GM19455 (cell line): Measurements from ENCODE around the gene ODF2.

ENCODE experiments used
- ATAC-seq: cut with Tn5 transposase; IDR thresholded peaks from one replicate; pipeline ENCODE4 v1.9.1; 2021; ENCODE audit not compliant: unreplicated experiment

The ODF2 gene

DNA sequence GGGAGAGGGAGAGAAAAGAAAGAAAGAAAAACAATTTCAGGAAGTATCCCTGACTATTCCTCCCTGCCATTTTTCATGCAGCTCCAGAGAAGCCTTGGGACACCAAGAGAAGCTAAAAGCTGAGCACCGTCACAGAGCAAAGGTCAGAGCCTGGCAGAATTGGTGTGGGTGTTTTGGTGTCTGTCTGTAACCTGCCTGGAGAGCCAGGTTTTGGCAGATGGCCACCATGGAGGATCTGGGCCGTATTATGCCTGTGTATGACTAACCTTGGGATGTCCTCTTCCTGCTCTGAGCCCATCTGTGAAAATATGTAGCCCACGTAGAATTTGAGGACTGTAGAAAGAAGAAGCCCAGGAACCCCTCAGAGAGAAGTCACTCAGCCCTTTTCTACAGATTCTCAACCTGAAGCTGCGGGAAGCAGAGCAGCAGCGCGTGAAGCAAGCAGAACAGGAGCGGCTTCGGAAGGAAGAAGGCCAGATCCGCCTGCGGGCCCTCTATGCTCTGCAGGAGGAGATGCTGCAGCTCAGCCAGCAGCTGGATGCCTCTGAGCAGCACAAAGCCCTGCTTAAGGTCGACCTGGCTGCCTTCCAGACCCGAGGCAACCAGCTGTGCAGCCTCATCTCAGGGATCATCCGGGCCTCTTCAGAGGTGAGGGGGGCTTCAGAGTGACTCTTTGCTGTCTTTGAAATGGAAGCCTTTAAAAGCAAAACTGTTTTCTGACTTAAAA lies 67.6 kb downstream of the ODF2 start:
- ATAC-seq: no peak

DNA sequence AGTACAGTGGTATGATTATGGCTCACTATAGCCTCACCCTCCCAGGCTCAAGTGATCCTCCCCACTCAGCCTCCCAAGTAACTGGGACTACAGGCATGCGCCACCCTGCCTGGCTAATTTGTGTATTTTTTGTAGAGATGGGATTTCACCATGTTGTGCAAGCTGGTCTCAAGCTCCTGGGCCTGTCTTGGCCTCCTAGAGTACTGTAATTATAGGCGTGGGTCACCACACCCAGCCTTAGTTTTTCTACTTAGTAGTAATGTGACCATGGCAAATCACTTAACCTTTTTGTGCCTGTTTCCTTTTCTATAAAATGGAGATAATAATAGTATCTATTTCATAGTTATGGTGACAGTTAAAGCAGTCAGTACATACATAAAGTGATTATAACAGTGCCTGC lies 70.9 kb downstream of the ODF2 start:
- no peak for ATAC-seq

DNA sequence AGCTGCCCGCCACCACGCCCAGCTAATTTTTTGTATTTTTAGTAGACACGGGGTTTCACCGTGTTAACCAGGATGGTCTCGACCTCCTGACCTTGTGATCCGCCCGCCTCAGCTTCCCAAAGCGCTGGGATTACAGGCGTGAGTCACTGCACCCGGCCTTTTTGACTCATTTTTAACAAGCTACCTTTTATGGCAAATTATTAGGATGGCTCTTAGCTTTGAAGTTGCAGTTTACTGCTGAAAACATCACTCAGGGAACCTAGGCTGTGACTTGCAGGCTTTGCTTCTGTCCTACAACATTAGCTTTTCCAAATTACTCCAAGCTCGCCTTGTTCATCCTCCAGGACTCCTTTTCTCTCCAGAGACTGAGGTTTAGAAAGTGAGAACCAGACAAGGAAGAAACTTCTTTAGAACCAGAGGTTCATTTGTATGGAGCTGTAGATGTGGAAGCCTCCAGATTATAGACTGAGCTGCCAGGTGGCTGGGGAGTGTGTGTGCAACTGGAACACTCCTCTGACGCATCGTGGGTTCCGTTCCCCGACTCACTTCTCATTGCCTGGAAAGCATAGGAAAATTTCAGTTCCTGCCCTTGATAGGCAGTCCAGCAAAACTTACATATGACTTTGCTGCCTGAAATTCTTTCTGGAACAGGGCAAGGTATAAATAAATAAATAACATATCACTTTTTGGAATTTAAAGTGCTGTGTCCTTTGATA lies 72.8 kb downstream of the ODF2 start:
- ATAC-seq: no peak

DNA sequence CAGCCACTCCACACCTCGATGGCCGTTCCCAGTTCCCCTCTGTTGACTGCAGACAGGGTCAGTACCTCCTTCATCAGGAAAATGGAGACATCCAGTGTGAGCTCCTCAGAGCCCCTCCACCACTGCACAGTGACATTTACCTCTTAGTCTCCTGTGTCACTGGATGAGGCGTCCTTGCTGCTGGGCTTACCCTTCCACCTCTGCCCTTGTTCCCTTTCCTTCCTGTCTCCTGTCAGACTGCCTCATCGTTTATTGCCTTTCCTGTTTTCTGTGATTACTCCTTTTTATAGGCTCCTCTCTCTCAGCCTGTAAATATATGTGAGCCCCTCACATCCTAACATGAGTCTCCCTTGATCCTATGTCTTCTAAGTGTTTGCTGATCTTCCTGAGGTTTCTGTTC lies 73.4 kb downstream of the ODF2 start:
- ATAC-seq: no peak

DNA sequence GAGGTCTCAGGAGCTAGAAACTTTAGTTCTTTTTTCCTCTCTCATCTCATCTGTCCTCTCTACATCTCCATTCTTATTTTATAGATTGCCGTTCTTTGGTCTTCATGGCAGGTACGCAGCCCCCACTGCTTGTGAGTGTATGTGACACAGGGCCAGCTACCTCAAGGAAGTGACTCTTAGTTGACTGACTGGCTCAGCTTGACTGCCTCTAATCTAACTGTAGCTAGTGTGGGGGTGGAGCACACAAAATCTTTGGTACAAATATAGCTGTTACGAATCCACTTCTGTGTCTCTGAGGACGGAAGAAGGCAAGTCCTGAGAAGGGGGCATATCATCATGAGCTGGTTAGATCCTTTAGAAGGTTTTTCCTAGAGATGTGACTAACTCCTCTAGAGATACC lies 76.8 kb downstream of the ODF2 start:
- ATAC-seq: no peak

DNA sequence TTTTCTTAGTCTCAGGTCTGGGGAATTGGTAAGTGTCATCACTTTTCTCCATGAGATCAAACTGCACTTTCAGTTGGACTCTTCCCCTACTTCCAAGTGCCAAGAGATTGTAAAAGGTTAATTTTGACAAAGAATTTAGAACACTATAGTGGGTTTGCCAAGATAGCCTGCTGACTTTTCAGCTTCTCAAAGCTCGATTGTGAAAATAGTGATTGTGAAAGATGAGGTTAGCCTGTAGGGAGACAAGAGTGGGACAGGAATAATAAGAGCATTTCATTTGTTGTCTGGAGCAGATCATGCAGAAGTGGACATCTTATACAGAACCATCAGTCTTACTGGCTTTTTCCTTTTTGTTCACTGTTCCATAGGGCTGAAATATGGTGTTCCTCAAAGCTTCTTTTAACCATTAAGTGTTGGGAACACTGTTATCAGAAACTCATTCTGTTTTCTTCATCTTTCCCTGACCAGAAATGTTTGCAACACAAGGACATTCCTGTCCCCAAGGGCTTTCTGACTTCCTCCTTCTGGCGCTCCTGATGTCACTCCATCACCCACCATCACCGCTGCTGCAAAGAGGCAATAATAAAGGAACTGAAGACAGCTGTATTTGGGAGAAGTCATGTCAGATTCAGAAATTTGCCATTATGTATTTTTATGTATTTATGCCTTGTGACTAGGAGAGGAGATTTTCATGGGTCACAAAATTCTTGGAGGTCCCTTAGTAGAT lies 85.0 kb downstream of the ODF2 start:
- no peak for ATAC-seq

DNA sequence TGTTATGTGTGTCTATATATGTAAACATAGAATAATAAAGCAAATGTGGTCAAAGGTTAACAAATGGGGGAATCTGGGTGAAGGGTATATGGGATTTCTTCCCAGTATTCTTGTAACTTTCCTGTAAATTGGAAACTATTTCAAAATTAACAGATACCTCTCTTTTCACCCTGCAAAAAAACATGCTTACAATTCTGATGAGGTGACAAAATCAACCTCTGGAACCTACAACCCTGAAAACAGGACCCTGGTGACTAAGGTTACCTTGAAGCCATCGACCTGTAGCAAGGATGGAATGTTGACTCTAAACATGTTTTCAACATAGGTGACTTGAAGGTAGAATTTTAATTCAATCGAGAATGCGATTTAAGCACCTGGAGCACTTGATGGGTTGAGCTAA lies 90.7 kb downstream of the ODF2 start:
- ATAC-seq: no peak

DNA sequence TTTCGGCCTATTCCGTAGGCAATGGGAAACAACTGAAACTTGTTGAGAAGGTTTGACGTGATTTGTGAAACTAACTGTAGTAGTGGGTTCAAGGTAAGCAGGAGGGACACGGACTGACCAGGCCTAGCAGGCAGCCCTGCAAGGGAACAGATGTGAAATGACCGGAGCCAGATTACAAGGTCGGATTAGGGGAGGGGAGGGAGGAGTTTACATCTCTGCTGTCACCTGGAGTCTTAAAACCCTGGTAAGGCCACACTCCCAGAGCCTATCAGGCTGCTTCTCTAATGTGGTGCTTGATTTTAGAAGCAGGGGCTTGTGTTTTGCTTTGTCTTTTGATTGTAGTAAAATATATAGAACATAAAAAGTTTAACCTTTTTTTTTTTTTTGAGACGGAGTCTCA lies 93.1 kb downstream of the ODF2 start:
- ATAC-seq: no peak

DNA sequence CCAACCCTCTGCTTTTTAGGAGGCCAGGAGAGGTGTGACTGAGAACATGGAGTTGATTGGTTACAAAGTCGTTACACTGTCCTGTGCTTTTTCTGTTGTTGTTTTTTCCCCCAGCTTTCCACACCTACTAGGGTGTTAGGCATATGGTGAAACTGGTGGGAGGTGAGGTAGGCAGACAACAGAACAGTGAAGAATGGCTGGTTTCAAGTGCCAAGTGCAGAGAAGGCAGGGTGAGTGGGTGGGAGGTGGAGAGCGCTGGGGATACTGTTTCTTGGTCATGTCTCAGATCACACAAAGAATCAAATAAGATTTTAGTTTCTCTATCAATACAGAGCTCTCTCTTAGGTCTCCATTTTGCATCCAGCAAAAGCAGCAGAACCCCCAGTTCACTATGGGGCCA lies 94.4 kb downstream of the ODF2 start:
- no peak for ATAC-seq
